ENCODE results near the gene BCAR1.
"Not testable (repeated sequence)": the region's sequence is repeated elsewhere in the genome, so short reads cannot be mapped to it uniquely, and the experiment has no call there.

The BCAR1 gene

GRCh38 chr16:75251280-75252048, at the start of gene BCAR1:
BCAR1 (minus strand) TSS chr16:75251624; CDS start chr16:75251482, 142 bp downstream.
- DNase-seq (ENCODE audit: low read depth in 2 of 2) = no peak

DNA sequence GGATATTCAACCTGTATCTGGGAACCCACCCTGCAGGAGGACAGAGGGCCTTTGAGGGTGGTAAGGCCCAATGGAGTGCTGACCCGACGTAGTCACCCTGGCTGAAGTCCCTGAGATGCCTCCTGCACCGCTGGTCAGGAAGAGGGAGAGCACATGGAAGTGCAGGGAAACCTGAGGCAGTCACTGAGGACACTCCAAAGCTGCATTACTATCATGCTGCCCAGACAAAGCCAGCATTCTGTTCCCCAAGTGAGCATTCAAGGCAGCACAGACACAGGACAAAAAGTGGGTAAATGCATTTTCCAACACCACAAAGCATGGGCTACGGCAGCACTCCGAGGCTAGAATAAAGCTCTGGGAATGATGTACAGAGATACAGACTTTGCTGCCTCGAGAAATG, 46.8 kb upstream of the BCAR1 start:
- no peak for DNase-seq (ENCODE audit: low read depth in 2 of 2)

- no peak for DNase-seq (ENCODE audit: low read depth in 2 of 2)
Measured at GRCh38 chr16:75296606-75297005, 45.2 kb upstream of the BCAR1 start.

- no peak for DNase-seq (ENCODE audit: low read depth in 2 of 2)
Measured at GRCh38 chr16:75294773-75295459, 43.5 kb upstream of the BCAR1 start.

- DNase-seq (ENCODE audit: low read depth in 2 of 2) = no peak
Measured at GRCh38 chr16:75293772-75294171, 42.3 kb upstream of the BCAR1 start.

GRCh38 chr16:75293173-75293572, 41.7 kb upstream of the BCAR1 start:
- DNase-seq (ENCODE audit: low read depth in 2 of 2) = no peak

DNA sequence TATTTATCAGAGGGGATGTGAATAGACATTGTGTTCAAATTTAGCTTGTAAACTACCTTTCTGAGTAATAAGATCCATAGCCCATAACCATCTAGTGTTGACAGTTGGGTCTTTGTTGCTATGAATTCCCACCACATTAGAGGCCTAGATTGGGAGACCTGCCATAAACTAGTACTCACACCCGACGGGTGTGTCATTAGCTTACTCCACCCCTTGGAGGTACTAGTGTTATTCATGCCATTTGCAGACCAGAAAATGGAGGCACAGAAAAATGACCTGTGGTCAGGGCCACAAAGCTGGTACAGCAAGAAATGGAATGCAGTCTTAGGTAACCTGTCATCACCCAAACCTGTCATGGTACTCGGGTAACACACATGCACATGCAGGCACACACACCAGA, 41.3 kb upstream of the BCAR1 start:
- DNase-seq (ENCODE audit: low read depth in 2 of 2) = no peak

DNA sequence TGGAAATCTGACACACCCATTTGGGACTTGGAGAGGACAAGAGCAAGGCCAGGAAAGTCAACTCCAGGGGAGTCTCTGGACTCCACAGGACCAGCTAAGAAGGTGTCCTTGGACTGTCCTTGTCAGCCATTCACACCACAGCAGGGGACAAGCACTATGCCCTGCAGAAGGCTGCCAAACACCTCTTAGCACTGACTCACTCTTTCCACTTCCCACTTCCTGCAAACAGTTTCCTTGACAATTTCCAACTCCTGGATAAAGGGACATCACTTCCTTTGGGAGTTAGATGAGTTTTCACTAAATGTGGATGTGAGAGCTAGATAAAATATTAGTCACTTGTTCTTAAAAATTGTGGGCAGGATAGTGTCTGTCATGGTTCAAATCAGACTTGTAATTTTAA, 37.8 kb upstream of the BCAR1 start:
- DNase-seq (ENCODE audit: low read depth in 2 of 2) = no peak

DNA sequence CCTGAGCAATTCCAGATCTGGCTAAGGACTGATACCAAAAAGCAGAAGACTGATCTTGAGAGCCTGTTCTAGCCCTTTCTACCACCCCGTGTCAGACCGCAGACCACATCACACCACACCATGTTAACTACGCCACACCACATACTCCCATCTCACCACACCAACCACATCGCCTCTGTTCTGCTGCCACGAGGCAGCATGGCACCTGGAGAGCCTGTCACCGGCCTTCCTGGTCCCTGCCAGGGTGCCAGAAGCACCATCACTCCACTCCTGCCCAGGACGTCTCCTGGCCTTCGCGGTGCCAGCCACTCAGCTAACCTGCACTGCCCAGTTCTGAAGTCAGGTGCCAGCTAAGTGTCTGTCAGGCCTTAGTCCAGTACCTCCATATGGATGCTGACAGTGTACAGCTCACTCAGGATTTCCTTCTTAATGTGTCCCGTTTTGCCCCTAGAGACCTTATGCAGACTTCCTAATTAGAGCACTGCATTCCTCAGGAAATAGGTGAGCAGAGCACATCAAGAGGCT, 37.2 kb upstream of the BCAR1 start:
- DNase-seq (ENCODE audit: low read depth in 2 of 2) = no peak

GRCh38 chr16:75288181-75288580, 36.8 kb upstream of the BCAR1 start:
- no peak for DNase-seq (ENCODE audit: low read depth in 2 of 2)

DNA sequence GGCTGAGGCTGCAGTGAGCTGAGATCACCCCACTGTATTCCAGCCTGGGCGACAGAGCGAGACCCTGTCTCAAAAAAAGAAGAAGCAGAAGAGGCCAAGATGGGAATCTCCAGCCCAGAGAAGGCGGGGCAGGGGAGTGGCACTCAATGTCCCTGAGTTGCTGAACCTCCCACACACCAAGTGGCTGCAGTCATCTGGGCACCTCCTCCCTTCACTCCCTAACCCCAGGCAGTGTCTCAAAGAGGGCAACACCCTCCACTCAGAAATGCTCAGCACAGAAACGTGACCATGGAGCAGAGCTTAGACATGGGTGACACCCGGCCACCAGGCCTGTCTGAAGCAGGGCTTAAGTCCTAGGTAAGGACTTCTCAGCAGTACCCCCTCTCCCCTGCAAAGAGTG, 36.3 kb upstream of the BCAR1 start:
- DNase-seq (ENCODE audit: low read depth in 2 of 2) = no peak

GRCh38 chr16:75286389-75286788, 35.0 kb upstream of the BCAR1 start:
- no peak for DNase-seq (ENCODE audit: low read depth in 2 of 2)

DNA sequence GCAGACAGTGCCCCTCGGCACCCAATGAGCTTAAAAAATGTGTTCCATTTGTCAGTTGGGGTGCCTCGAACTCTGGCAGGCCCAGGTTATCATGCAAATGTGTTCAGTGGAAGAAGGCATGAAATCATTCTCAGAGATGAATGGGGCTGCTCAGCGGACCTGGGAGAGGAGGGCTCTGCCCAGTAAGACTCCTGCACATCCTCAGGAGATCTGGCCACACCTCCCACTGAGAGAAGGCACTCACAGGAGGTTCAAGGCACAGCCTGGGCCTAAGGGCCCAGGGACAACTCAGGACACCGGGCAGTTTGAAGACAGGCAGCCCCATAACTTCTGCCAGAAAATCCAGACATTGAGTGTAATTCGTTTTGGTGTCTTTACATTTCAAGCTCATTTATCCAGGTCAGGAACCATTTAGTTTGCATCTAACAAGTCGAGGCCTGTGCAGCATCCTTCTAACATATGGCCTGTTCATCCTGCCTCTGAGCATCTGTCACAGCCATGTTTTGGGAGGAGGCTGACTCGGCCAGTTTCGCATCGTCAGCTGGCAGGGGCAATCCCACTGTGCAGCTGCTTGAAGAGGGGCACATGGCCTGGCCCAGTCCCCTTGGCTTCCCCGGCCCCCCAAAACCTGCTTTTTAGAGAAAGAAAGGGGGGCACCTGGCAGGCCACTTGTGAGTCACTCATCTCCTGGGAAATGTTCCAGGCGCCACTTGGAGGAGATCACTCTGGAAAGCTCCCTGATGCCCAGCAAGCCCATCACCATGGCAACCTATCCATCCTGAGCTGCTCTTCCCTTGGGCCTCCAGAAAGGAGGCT, 31.2 kb upstream of the BCAR1 start:
- DNase-seq (ENCODE audit: low read depth in 2 of 2) = no peak

DNA sequence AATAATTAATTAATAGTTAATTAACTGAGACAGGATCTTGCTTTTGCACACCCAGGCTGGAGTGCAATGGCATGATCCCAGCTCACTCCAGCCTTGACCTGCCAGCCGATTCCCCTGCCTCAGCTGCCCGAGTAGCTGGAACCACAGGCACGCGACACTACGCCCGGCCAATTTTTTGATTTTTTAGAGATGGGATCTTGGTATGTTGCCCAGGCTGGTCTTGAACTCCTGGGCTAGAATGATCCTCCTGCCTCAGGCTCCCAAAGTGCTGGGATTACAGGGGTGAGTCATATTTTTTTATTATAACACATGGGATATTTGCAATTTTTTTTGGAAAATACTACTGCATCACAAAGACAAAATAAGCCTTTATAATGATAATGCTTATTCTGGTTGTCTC, 30.4 kb upstream of the BCAR1 start:
- DNase-seq (ENCODE audit: low read depth in 2 of 2) = no peak

- DNase-seq (ENCODE audit: low read depth in 2 of 2) = not testable (repeated sequence)
Measured at GRCh38 chr16:75281009-75281408, 29.6 kb upstream of the BCAR1 start.

DNA sequence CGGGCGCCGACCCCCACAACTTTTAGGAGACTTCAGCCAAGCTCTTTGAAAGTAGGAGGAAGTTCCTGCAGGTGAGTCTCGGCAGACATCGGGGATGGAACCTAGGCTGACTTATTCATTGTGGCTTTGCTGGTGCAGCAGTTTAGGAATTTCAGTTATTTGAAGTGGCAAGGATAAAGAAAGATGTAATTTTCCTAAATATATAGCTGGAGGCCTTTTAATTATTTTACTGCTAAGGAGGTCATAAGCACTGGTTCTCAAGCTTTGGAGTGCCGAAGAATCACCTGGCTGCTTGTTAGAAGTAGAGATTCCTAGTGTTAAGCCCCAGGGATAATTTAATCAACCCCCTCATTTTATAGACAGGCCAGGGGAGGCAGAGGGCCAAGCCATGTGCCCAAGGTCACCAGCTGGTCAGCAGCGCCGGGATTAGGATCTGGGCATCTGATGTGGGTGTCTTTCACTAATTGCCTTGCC, 28.9 kb upstream of the BCAR1 start:
- no peak for DNase-seq (ENCODE audit: low read depth in 2 of 2)

GRCh38 chr16:75279305-75279704, 27.9 kb upstream of the BCAR1 start:
- no peak for DNase-seq (ENCODE audit: low read depth in 2 of 2)

DNA sequence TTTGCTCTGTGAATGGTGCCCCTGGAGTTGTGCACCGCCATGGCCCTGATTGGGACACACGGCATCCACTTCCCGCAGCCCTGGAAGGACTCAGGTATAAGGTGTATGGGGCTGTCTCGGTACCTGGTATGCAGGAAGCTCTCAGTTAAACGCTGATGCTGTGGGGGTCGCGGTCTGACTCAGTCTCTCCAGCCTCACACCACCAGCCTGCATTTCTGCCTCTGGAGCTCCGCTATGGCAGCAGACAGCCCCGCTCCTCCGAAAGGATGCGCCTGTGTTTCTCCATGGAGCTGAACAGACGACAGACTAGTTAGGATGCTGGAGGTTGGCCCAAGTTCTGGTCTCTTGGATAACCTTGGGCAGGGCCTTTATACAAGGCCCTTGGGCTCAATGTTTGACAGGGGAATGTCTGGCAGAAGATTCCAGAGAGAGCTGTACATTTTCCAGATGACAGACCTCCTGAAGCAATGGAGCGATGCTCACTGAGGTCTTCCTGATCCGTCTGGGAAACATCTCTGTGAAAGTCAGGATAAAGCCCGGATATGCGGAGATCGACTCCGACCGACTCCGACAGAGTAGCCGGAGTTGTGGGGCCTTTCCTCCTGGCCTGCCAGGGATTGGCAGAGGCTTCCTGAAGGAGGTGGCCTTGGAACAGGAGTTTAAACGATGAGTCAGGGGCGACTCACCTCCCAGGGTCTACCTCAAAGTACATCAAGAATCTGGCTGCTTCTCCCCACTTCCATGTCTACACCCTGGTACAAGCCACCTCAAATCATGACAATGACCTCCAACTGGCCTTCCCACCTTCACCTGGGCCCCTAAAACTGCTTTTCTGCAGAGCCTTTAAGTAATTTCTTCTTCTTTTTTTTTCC, 21.9 kb upstream of the BCAR1 start:
- no peak for DNase-seq (ENCODE audit: low read depth in 2 of 2)

- DNase-seq (ENCODE audit: low read depth in 2 of 2) = not testable (repeated sequence)
Measured at GRCh38 chr16:75272629-75273028, 21.2 kb upstream of the BCAR1 start.

DNA sequence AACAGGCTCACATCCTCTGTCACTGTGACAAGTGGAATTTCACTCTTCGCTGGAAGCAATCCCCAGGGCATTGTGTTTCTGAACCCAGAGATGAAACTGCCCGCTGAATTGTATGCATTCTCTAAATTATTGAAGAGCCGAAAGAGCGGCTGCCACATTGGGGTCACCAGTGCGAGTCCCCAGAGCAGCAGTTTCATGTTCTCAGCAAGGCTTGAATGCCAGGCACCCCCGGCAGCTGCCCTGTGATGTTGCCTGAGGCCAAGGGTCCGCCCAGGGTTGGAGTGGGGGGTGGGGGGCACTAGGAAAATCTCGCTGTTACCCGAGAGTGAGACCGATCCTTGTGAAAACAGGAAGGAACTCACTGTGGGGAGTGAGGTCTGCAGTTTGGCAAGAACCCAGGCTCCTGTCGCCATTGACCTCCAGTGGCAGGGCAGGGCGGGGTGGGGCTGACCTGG, 20.7 kb upstream of the BCAR1 start:
- no peak for DNase-seq (ENCODE audit: low read depth in 2 of 2)

GRCh38 chr16:75271441-75272096, 20.1 kb upstream of the BCAR1 start:
- DNase-seq (ENCODE audit: low read depth in 2 of 2) = no peak
